HepG2 (cell line): ENCODE results near the gene RAP1GAP2. TPM values are rescaled to one million over a fixed set of nuclear protein-coding genes. Genes with fewer than 3 reads are reported as not detected.
A peak's percentile ranks its signal among the peaks of the same experiment; 100 is the strongest.

Experiments used
- ARNT ChIP-seq: fragments of 450-650 bp; IDR thresholded peaks from 2 replicates; pipeline ENCODE4 v1.6.1; 2017
- ATRX ChIP-seq: sonication (generic); formaldehyde crosslinking; IDR thresholded peaks from 2 replicates; pipeline ENCODE4 v1.4.0; 2020; ENCODE audit warnings: missing genetic modification reagents, borderline replicate concordance
- GTF3A ChIP-seq: sonication (generic); formaldehyde crosslinking; conservative IDR thresholded peaks from 2 replicates; pipeline ENCODE4 v1.4.0; 2020; ENCODE audit warnings: mild to moderate bottlenecking, missing genetic modification reagents
- IRX3 ChIP-seq: sonication (generic); formaldehyde crosslinking; IDR thresholded peaks from 2 replicates; pipeline ENCODE4 v1.8.1; 2023; ENCODE audit warnings: mild to moderate bottlenecking, low read depth, missing genetic modification reagents, borderline replicate concordance
- MTF1 ChIP-seq: sonication (generic); formaldehyde crosslinking; IDR thresholded peaks from 2 replicates; pipeline ENCODE4 v1.5.0; 2020; ENCODE audit warnings: missing genetic modification reagents
- SP5 ChIP-seq: IDR thresholded peaks from 2 replicates; pipeline ENCODE4 v1.6.1; 2016; ENCODE audit warnings: low read depth, borderline replicate concordance
- TFDP2 ChIP-seq: sonication (generic); formaldehyde crosslinking; IDR thresholded peaks from 2 replicates; pipeline ENCODE4 v1.4.0; 2020; ENCODE audit warnings: missing genetic modification reagents
- YY1 ChIP-seq: IDR thresholded peaks from 2 replicates; pipeline ENCODE4 v1.6.1; 2011; ENCODE audit warnings: low read length, low read depth, moderate library complexity, mild to moderate bottlenecking; ENCODE audit not compliant: insufficient read depth, insufficient replicate concordance
- ZNF142 ChIP-seq: sonication (generic); formaldehyde crosslinking; IDR thresholded peaks from 2 replicates; pipeline ENCODE4 v1.4.0; 2020; ENCODE audit warnings: missing genetic modification reagents
- ZNF34 ChIP-seq: sonication (generic); formaldehyde crosslinking; IDR thresholded peaks from 2 replicates; pipeline ENCODE4 v1.4.0; 2020; ENCODE audit warnings: mild to moderate bottlenecking, missing genetic modification reagents, borderline replicate concordance
- ZNF414 ChIP-seq: sonication (generic); formaldehyde crosslinking; IDR thresholded peaks from 2 replicates; pipeline ENCODE4 v1.5.0; 2020; ENCODE audit warnings: missing genetic modification reagents
- ZNF646 ChIP-seq: sonication (generic); formaldehyde crosslinking; IDR thresholded peaks from 2 replicates; pipeline ENCODE4 v1.9.0; 2021; ENCODE audit warnings: mild to moderate bottlenecking, missing genetic modification reagents
- polyA plus RNA-seq, 8 experiments: library from polyadenylated mRNA; depleted of rRNA in 3 of 8; stranded (reverse) in 7 of 8; unstranded in 1 of 8; fragments of >200 nt; fragmentation: Illumina TruSeq in 4 of 8; extraction: Trizol in 4 of 8; gene quantifications; 2 replicates each; pipeline versions ENCODE4 v1.2.1 to v1.2.3, GENCODE V29; 2011 to 2016; ENCODE audit warnings: low read depth in 4 of 8, missing spikeins in 1 of 8, mixed read lengths in 1 of 8; ENCODE audit not compliant: insufficient read depth in 1 of 8
- total RNA-seq, 5 experiments: library from RNA; depleted of rRNA; stranded (reverse); fragments of >200 nt; fragmentation: Illumina TruSeq; extraction: Trizol; gene quantifications; 2 replicates each; pipeline ENCODE4 v1.2.3, GENCODE V29; 2016; ENCODE audit warnings: low read depth in 1 of 5
- TF ChIP-seq, protein P1 (sequence below): sonication (generic); formaldehyde crosslinking; IDR thresholded peaks from 2 replicates; pipeline ENCODE4 v1.5.0; 2020; ENCODE audit warnings: mild to moderate bottlenecking, missing genetic modification reagents, moderate library complexity

RAP1GAP2 gene
- total and polyA plus RNA-seq, 2 of the 13 experiments (the other 11 are each of a cell fraction or from before 2014, with no cell fraction given): 10.9 to 12.0 TPM

- no peak for TF ChIP-seq GTF3A (CRISPR knock-in tag)
- TF ChIP-seq TFDP2 (CRISPR knock-in tag): peak; percentile 82
- TF ChIP-seq YY1: peak; percentile 51
- TF ChIP-seq ATRX (CRISPR knock-in tag): 0 out of 2 replicates have a peak, but pooled peaks have one; percentile 68
- peak; percentile 76; the same call in 1 of the 2 replicates for TF ChIP-seq ZNF142 (CRISPR knock-in tag)
- no peak for TF ChIP-seq ARNT
- TF ChIP-seq IRX3: no peak
- no peak for TF ChIP-seq ZNF646 (CRISPR knock-in tag)
- peak; percentile 63; the same call in 1 of the 2 replicates for TF ChIP-seq MTF1 (CRISPR knock-in tag)
- TF ChIP-seq ZNF414 (CRISPR knock-in tag): peak; percentile 79; the same call in 1 of the 2 replicates
- TF ChIP-seq SP5: peak; percentile 78; the same call in 1 of the 2 replicates
- TF ChIP-seq ZNF34 (CRISPR knock-in tag): peak; percentile 68; the same call in 1 of the 2 replicates
- TF ChIP-seq, protein P1, sequence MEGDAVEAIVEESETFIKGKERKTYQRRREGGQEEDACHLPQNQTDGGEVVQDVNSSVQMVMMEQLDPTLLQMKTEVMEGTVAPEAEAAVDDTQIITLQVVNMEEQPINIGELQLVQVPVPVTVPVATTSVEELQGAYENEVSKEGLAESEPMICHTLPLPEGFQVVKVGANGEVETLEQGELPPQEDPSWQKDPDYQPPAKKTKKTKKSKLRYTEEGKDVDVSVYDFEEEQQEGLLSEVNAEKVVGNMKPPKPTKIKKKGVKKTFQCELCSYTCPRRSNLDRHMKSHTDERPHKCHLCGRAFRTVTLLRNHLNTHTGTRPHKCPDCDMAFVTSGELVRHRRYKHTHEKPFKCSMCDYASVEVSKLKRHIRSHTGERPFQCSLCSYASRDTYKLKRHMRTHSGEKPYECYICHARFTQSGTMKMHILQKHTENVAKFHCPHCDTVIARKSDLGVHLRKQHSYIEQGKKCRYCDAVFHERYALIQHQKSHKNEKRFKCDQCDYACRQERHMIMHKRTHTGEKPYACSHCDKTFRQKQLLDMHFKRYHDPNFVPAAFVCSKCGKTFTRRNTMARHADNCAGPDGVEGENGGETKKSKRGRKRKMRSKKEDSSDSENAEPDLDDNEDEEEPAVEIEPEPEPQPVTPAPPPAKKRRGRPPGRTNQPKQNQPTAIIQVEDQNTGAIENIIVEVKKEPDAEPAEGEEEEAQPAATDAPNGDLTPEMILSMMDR (CRISPR knock-in tag): peak; percentile 26
These were observed 179.3 kb downstream of the RAP1GAP2 start (continued) for GRCh38 chr17:2975469-2975958.
